Astrocyte (in vitro differentiated cells and primary cell): ENCODE results near the gene ITGB3BP. TPM values are rescaled to one million over a fixed set of nuclear protein-coding genes. Genes with fewer than 3 reads are reported as not detected.

Experiments
- DNase-seq: peaks from one replicate; pipeline ENCODE4 v3.0.0-alpha.2; 2010; ENCODE audit warnings: low read depth
- FAIRE-seq: peaks from 2 replicates; lab custom pipeline; 2011; peaks lifted over from hg19 to GRCh38; lab: Jason Lieb, UNC
- H2AFZ ChIP-seq: 2 replicates; pipeline ENCODE4 v1.6.0; 2012; ENCODE audit warnings: low read depth, low read length, inconsistent platforms
- H3K27ac ChIP-seq: 2 replicates; pipeline ENCODE4 v1.5.1; 2011; ENCODE audit warnings: low read depth, low read length, inconsistent platforms
- H3K27me3 ChIP-seq: 2 replicates; pipeline ENCODE4 v1.6.0; 2011; ENCODE audit warnings: low read length, inconsistent platforms; ENCODE audit not compliant: insufficient read depth
- H3K36me3 ChIP-seq: 2 replicates; pipeline ENCODE4 v1.5.1; 2011; ENCODE audit warnings: low read length, inconsistent platforms; ENCODE audit not compliant: insufficient read depth
- H3K4me1 ChIP-seq: 2 replicates; pipeline ENCODE4 v1.5.1; 2011; ENCODE audit warnings: low read length, inconsistent platforms; ENCODE audit not compliant: insufficient read depth
- H3K4me2 ChIP-seq: 2 replicates; pipeline ENCODE4 v1.6.0; 2012; ENCODE audit warnings: low read length, inconsistent platforms
- H3K4me3 ChIP-seq: 2 replicates; pipeline ENCODE4 v1.5.1; 2011; ENCODE audit warnings: low read depth, mild to moderate bottlenecking, low read length, inconsistent platforms; ENCODE audit not compliant: insufficient read depth
- H3K79me2 ChIP-seq: 2 replicates; pipeline ENCODE4 v1.6.0; 2012; ENCODE audit warnings: mild to moderate bottlenecking, low read length, inconsistent platforms; ENCODE audit not compliant: insufficient read depth
- H3K9ac ChIP-seq: 2 replicates; pipeline ENCODE4 v1.6.0; 2012; ENCODE audit warnings: mild to moderate bottlenecking, low read length, inconsistent platforms
- H3K9me3 ChIP-seq: 2 replicates; pipeline ENCODE4 v1.5.1; 2012; ENCODE audit warnings: low read depth, mild to moderate bottlenecking, low read length, inconsistent platforms; ENCODE audit not compliant: insufficient read depth
- H4K20me1 ChIP-seq: 2 replicates; pipeline ENCODE4 v1.6.0; 2012; ENCODE audit warnings: low read length, inconsistent platforms; ENCODE audit not compliant: insufficient read depth
- H3K27ac Mint-ChIP-seq: one replicate; pipeline ENCODE4 v1.8.0; 2021; ENCODE audit warnings: mild to moderate bottlenecking, mixed read lengths; ENCODE audit not compliant: unreplicated experiment
- H3K27me3 Mint-ChIP-seq: one replicate; pipeline ENCODE4 v1.8.0; 2021; ENCODE audit warnings: low read depth, mixed read lengths; ENCODE audit not compliant: unreplicated experiment
- H3K36me3 Mint-ChIP-seq: one replicate; pipeline ENCODE4 v1.8.0; 2021; ENCODE audit warnings: low read depth, mixed read lengths; ENCODE audit not compliant: unreplicated experiment
- H3K4me1 Mint-ChIP-seq: one replicate; pipeline ENCODE4 v1.8.0; 2021; ENCODE audit warnings: low read depth, mixed read lengths; ENCODE audit not compliant: unreplicated experiment
- H3K4me3 Mint-ChIP-seq: one replicate; pipeline ENCODE4 v1.8.0; 2021; ENCODE audit warnings: mild to moderate bottlenecking, moderate library complexity, mixed read lengths; ENCODE audit not compliant: unreplicated experiment
- H3K9me3 Mint-ChIP-seq: one replicate; pipeline ENCODE4 v1.8.0; 2021; ENCODE audit warnings: mild to moderate bottlenecking, mixed read lengths; ENCODE audit not compliant: unreplicated experiment
- CTCF ChIP-seq: IDR thresholded peaks from 2 replicates; pipeline ENCODE4 v1.5.1; 2011; ENCODE audit warnings: low read depth, mild to moderate bottlenecking, inconsistent platforms, low read length, moderate library complexity; ENCODE audit not compliant: insufficient read depth
- EZH2 ChIP-seq: IDR thresholded peaks from 2 replicates; pipeline ENCODE4 v1.6.1; 2012; ENCODE audit warnings: mild to moderate bottlenecking, low read length, inconsistent platforms; ENCODE audit not compliant: insufficient read depth
- total RNA-seq: library from RNA; stranded (reverse); gene quantifications from 2 replicates; pipeline ENCODE4 v1.2.1, GENCODE V29; 2021

ITGB3BP gene
- total RNA-seq, 1 donor from 2014 or later, result 15.6 TPM

GRCh38 chr1:63569068-63569467, 46.0 kb upstream of the ITGB3BP start:
- TF ChIP-seq EZH2, result no peak
- TF ChIP-seq CTCF, result no peak
- Histone ChIP-seq H3K79me2 (no peaks in the 10 kb centered on the region), H3K27me3 (no peaks in the 10 kb centered on the region), H3K36me3 (no peaks in the 10 kb centered on the region), H3K4me1 (no peaks in the 10 kb centered on the region), H4K20me1 (no peaks in the 10 kb centered on the region), H3K27ac (no peak overlapping the region), H3K9ac (no peak overlapping the region), H2AFZ (no peak overlapping the region), H3K4me3 (no peak overlapping the region), H3K9me3 (no peaks in the 10 kb centered on the region), H3K4me2 (no peak overlapping the region)
- no peak for DNase-seq
- Mint-ChIP-seq H3K4me3 (no peak overlapping the region), H3K4me1 (no peaks in the 10 kb centered on the region), H3K27ac (no peak overlapping the region), H3K36me3 (peaks cover 4% of the 10 kb centered on the region), H3K9me3 (peaks cover 2% of the 10 kb centered on the region), H3K27me3 (no peaks in the 10 kb centered on the region)
- FAIRE-seq, result no peak

- Histone ChIP-seq H3K27ac (no peak overlapping the region), H3K9ac (no peak overlapping the region), H2AFZ (no peak overlapping the region), H3K36me3 (no peaks in the 10 kb centered on the region), H3K79me2 (no peaks in the 10 kb centered on the region), H3K4me2 (no peak overlapping the region), H3K4me1 (no peaks in the 10 kb centered on the region), H3K4me3 (no peak overlapping the region), H3K9me3 (no peaks in the 10 kb centered on the region), H4K20me1 (no peaks in the 10 kb centered on the region), H3K27me3 (no peaks in the 10 kb centered on the region)
- peaks cover 2% of the 10 kb centered on the region for H3K9me3 Mint-ChIP-seq
- FAIRE-seq, result no peak
- peaks cover 4% of the 10 kb centered on the region for H3K36me3 Mint-ChIP-seq
- TF ChIP-seq CTCF (no peak), EZH2 (no peak)
- no peak overlapping the region for H3K27ac Mint-ChIP-seq
- H3K4me3 Mint-ChIP-seq, result no peak overlapping the region
- no peak for DNase-seq
- H3K27me3 Mint-ChIP-seq, result no peaks in the 10 kb centered on the region
- no peaks in the 10 kb centered on the region for H3K4me1 Mint-ChIP-seq
These were observed 40.7 kb upstream of the ITGB3BP start for GRCh38 chr1:63563745-63564144.

DNA sequence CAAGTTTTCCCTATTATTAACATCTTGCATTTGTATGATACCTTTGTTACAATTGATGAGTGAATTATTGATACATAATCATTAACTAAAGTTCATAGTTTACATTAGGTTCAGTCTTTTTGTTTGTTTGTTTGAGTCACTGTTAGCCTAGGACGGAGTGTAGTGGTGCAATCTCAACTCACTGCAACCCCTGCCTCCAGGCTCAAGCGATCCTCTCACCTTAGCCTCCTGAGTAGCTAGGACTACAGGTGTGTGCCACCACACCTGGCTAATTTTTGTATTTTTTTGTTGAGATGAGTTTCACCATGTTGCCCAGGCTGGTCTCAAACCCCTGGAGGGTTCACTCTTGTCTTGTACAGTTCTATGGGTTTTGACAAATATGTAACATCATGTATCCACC, 36.3 kb upstream of the ITGB3BP start:
- FAIRE-seq (no peak), DNase-seq (no peak)
- Histone ChIP-seq H3K4me3 (no peak overlapping the region), H3K9me3 (no peaks in the 10 kb centered on the region), H3K4me1 (no peaks in the 10 kb centered on the region), H4K20me1 (no peaks in the 10 kb centered on the region), H3K27ac (no peak overlapping the region), H3K9ac (no peak overlapping the region), H3K79me2 (no peaks in the 10 kb centered on the region), H3K27me3 (no peaks in the 10 kb centered on the region), H2AFZ (no peak overlapping the region), H3K36me3 (no peaks in the 10 kb centered on the region), H3K4me2 (no peak overlapping the region)
- Mint-ChIP-seq H3K27me3 (no peaks in the 10 kb centered on the region), H3K4me1 (no peaks in the 10 kb centered on the region), H3K9me3 (no peaks in the 10 kb centered on the region), H3K36me3 (no peaks in the 10 kb centered on the region), H3K4me3 (no peak overlapping the region), H3K27ac (no peak overlapping the region)
- TF ChIP-seq EZH2, result no peak
- TF ChIP-seq CTCF, result no peak
